SK-N-SH (cell line): ENCODE data around the gene UNCX. TPM values are rescaled to one million over a fixed set of nuclear protein-coding genes. Genes with fewer than 3 reads are reported as not detected.
A peak's percentile ranks its signal among the peaks of the same experiment; 100 is the strongest.

Experiments
- CTCF ChIA-PET: fragments of 300-600, 350-600 bp; formaldehyde crosslinking; extraction: SDS; loops from one replicate; lab custom pipeline; 2021; lab: Yijun Ruan, JAX
- POLR2A ChIA-PET: fragments of 350-600 bp; sonication (Branson Sonifier 250); formaldehyde crosslinking; extraction: SDS; loops from one replicate; lab custom pipeline; 2020; ENCODE audit warnings: antibody characterized with exemption, inconsistent platforms; lab: Yijun Ruan, JAX
- DNase-seq: peaks from one replicate; pipeline ENCODE4 v3.0.0; 2012
- H2AFZ ChIP-seq: fragments of 200-600 bp; sonication (generic); 2 replicates; pipeline ENCODE4 v1.8.1; 2016; ENCODE audit warnings: antibody characterized with exemption, mild to moderate bottlenecking, low read depth
- H3F3A ChIP-seq: fragments of 200-600 bp; sonication (generic); replicated peaks from 2 replicates; pipeline ENCODE3; 2016; ENCODE audit warnings: antibody characterized with exemption, mild to moderate bottlenecking; ENCODE audit not compliant: insufficient read depth
- H3K27ac ChIP-seq, 2 experiments: fragments of 200-500 bp in 1 of 2; fragments of 200-600 bp in 1 of 2; sonication (Bioruptor generic) in 1 of 2; sonication (generic), shearing (Covaris generic) in 1 of 2; 2 replicates each; pipeline versions ENCODE4 v1.5.1 to v1.6.1; 2014 to 2016; ENCODE audit warnings: low read depth in 2 of 2, inconsistent platforms in 1 of 2, low read length in 1 of 2, mild to moderate bottlenecking in 1 of 2, mixed read lengths in 1 of 2
- H3K27me3 ChIP-seq: fragments of 200-600 bp; sonication (generic), shearing (Covaris generic); 2 replicates; pipeline ENCODE4 v1.6.1; 2016; ENCODE audit warnings: mixed run types; ENCODE audit not compliant: insufficient read depth
- H3K36me3 ChIP-seq, 2 experiments: fragments of 200-500 bp in 1 of 2; fragments of 200-600 bp in 1 of 2; sonication (Bioruptor generic) in 1 of 2; sonication (generic) in 1 of 2; replicated peaks in 1 of 2; 2 replicates each; pipeline versions ENCODE3 to v1.5.1; 2014 to 2016; ENCODE audit warnings: low read length in 1 of 2, mild to moderate bottlenecking in 1 of 2; ENCODE audit not compliant: insufficient read depth in 2 of 2, control insufficient read depth in 1 of 2
- H3K4me1 ChIP-seq, 2 experiments: fragments of 200-500 bp in 1 of 2; fragments of 200-600 bp in 1 of 2; sonication (Bioruptor generic) in 1 of 2; sonication (generic), shearing (Covaris generic) in 1 of 2; 2 replicates each; pipeline versions ENCODE4 v1.5.1 to v1.6.1; 2014 to 2016; ENCODE audit warnings: low read depth in 1 of 2, low read length in 1 of 2, mixed run types in 1 of 2; ENCODE audit not compliant: insufficient read depth in 2 of 2, control insufficient read depth in 1 of 2
- H3K4me2 ChIP-seq: fragments of 200-600 bp; sonication (generic), shearing (Covaris generic); 2 replicates; pipeline ENCODE4 v1.6.1; 2017; ENCODE audit warnings: mixed run types
- H3K4me3 ChIP-seq, 2 experiments: fragments of 200-500 bp in 1 of 2; fragments of 200-600 bp in 1 of 2; sonication (Bioruptor generic) in 1 of 2; sonication (generic), shearing (Covaris generic) in 1 of 2; 2 replicates each; pipeline versions ENCODE4 v1.5.1 to v1.8.1; 2014 to 2016; ENCODE audit warnings: low read depth in 2 of 2, inconsistent platforms in 1 of 2, low read length in 1 of 2, mild to moderate bottlenecking in 1 of 2, mixed read lengths in 1 of 2, moderate library complexity in 1 of 2
- H3K79me2 ChIP-seq: fragments of 200-600 bp; sonication (generic); 2 replicates; pipeline ENCODE4 v1.8.1; 2017; ENCODE audit warnings: mild to moderate bottlenecking; ENCODE audit not compliant: insufficient read depth
- H3K9ac ChIP-seq: fragments of 200-600 bp; sonication (generic); 2 replicates; pipeline ENCODE4 v1.6.1; 2017; ENCODE audit warnings: mixed run types
- H3K9me2 ChIP-seq: fragments of 200-600 bp; sonication (generic); 2 replicates; pipeline ENCODE4 v1.6.1; 2017; ENCODE audit warnings: mixed run types
- H3K9me3 ChIP-seq: fragments of 200-600 bp; sonication (generic); 2 replicates; pipeline ENCODE4 v1.6.1; 2017; ENCODE audit warnings: mixed run types, mild to moderate bottlenecking, moderate library complexity
- H4K20me1 ChIP-seq: fragments of 200-600 bp; sonication (generic); 2 replicates; pipeline ENCODE4 v1.6.1; 2017; ENCODE audit warnings: mild to moderate bottlenecking, mixed run types; ENCODE audit not compliant: insufficient read depth
- ELF1 ChIP-seq: IDR thresholded peaks from 2 replicates; pipeline ENCODE4 v1.4.0; 2012
- EZH2phosphoT487 ChIP-seq: fragments of 200-600 bp; sonication (generic); IDR thresholded peaks from 2 replicates; pipeline ENCODE4 v1.6.1; 2017; ENCODE audit warnings: low read depth, mixed run types, mild to moderate bottlenecking, antibody characterized with exemption, moderate library complexity, borderline replicate concordance
- FOXM1 ChIP-seq: IDR thresholded peaks from 2 replicates; pipeline ENCODE4 v1.4.0; 2012; ENCODE audit warnings: low read depth, mild to moderate bottlenecking
- GABPA ChIP-seq: IDR thresholded peaks from 2 replicates; pipeline ENCODE4 v1.4.0; 2012; ENCODE audit warnings: low read depth, mild to moderate bottlenecking
- JUND ChIP-seq: IDR thresholded peaks from 2 replicates; pipeline ENCODE4 v1.4.0; 2012
- RCOR1 ChIP-seq: fragments of 150-350 bp; IDR thresholded peaks from 2 replicates; pipeline ENCODE4 v1.6.1; 2017; ENCODE audit warnings: antibody characterized with exemption, low read length
- RFX5 ChIP-seq: IDR thresholded peaks from 2 replicates; pipeline ENCODE4 v1.6.1; 2012; ENCODE audit warnings: mild to moderate bottlenecking, improper control_type of control experiment, low read length
- RXRA ChIP-seq: IDR thresholded peaks from 2 replicates; pipeline ENCODE4 v1.4.0; 2012; ENCODE audit warnings: low read depth, mild to moderate bottlenecking, borderline replicate concordance
- TCF12 ChIP-seq: IDR thresholded peaks from 2 replicates; pipeline ENCODE4 v1.4.0; 2012
- WGBS: methylation state at CpG from one replicate; pipeline ENCODE4 v1.1.6; 2017; ENCODE audit warnings: low lambda C conversion rate; 5-methylcytosine and 5-hydroxymethylcytosine counted together
- polyA plus RNA-seq, 3 experiments: library from polyadenylated mRNA; depleted of rRNA; stranded (reverse); fragments of >200 nt; gene quantifications; 2 replicates each; pipeline ENCODE4 v1.2.3, GENCODE V29; 2012
- TF ChIP-seq, protein P1 (sequence below): IDR thresholded peaks from 2 replicates; pipeline ENCODE4; 2012

Gene UNCX
- polyA plus RNA-seq, 1 of the 3 experiments (the other 2 are of a cell fraction): not detected

DNA sequence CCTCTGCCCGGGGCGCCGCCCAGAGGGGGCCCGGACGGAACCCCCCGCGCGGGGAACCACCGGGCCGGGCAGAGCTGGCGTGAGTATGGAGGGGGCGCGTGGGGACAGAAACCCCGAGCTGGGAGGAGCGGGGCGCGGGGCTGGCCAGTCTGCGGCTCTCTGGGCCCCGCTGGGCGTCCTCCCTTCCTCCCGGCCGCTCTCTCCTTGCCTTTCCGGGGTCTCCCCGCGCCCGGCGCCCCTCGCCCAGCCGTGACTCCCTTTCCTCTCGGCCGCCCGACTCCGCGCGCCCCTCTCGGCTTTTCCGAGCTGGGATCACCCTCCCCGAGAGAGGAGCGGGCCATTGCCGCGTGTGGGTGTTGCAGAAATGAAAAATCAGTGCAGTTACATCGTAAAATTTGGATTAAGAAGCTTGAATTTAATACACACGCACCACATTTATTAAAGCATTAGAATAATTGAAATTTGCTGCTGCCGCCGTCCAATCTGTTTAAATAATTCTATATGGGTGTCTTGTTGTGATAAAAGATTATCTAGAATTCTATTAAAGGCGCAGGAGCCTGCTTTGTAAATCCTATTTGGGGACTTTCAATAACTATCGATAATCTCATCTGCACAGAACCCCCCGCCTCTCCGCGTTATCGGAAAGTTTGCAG, 9.1 kb downstream of the UNCX start:
- Histone ChIP-seq H3K27me3 (peaks cover 100% of the 10 kb centered on the region), H3K9ac (no peak overlapping the region), H3F3A (peaks cover 11% of the 10 kb centered on the region), H2AFZ (no peak overlapping the region), H3K4me3 (no peak overlapping the region), H3K9me2 (no peaks in the 10 kb centered on the region), H3K4me2 (no peak overlapping the region), H3K4me1 (no peaks in the 10 kb centered on the region), H3K9me3 (no peaks in the 10 kb centered on the region), H3K27ac (no peak overlapping the region), H3K79me2 (no peaks in the 10 kb centered on the region), H4K20me1 (peaks cover 71% of the 10 kb centered on the region), H3K36me3 (no peaks in the 10 kb centered on the region)
- ChIA-PET CTCF (interaction anchor here (0.6 to 4.8 kb wide), 9 partner anchors 10 to 468 kb away, joined by 3 to 49 read pairs (median 4); no protein-coding TSS in a partner anchor), POLR2A (no interaction called here)
- no peak for DNase-seq
- TF ChIP-seq RCOR1 (no peak), EZH2phosphoT487 (peak; percentile 97), JUND (no peak)
- WGBS: 6% methylated on average over 46 of the region's 51 CpGs

DNA sequence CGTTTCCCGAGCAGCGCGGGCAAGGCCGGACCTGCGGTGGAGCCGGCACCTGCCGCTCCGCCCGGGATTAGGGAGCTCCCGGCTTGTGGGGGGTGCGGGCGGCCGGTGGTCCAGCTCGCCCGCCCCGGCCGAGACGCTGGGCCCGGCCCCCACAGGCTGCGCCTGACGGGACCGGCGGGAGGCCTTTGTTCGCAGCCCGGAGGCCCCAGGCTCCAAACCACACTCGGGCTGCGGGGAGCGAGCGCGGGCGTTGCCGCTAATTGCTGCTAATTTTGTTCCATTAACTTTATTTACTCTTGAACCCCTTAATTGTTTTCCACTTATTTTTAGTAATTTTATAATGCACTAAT, 9.6 kb downstream of the UNCX start:
- TF ChIP-seq RFX5: no peak
- TF ChIP-seq, protein P1, sequence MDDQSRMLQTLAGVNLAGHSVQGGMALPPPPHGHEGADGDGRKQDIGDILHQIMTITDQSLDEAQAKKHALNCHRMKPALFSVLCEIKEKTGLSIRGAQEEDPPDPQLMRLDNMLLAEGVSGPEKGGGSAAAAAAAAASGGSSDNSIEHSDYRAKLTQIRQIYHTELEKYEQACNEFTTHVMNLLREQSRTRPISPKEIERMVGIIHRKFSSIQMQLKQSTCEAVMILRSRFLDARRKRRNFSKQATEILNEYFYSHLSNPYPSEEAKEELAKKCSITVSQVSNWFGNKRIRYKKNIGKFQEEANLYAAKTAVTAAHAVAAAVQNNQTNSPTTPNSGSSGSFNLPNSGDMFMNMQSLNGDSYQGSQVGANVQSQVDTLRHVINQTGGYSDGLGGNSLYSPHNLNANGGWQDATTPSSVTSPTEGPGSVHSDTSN: no peak
- peak; percentile 14; the same call in 1 of the 2 replicates for TF ChIP-seq EZH2phosphoT487
- no peak for TF ChIP-seq ELF1
- Histone ChIP-seq H3F3A (peaks cover 11% of the 10 kb centered on the region), H3K27ac (no peak overlapping the region), H3K4me3 (no peak overlapping the region), H3K4me1 (no peaks in the 10 kb centered on the region), H3K9me3 (no peaks in the 10 kb centered on the region), H4K20me1 (peaks cover 71% of the 10 kb centered on the region), H3K27me3 (peaks cover 100% of the 10 kb centered on the region), H2AFZ (no peak overlapping the region), H3K36me3 (no peaks in the 10 kb centered on the region), H3K4me2 (no peak overlapping the region), H3K9me2 (no peaks in the 10 kb centered on the region), H3K9ac (no peak overlapping the region), H3K79me2 (no peaks in the 10 kb centered on the region)
- no peak for DNase-seq
- 12% methylated on average over 32 of the region's 33 CpGs for WGBS
- CTCF ChIA-PET: interaction anchor here (0.6 to 2.7 kb wide), 6 partner anchors 10 to 468 kb away, joined by 3 to 11 read pairs (median 6); no protein-coding TSS in a partner anchor
- POLR2A ChIA-PET: no interaction called here

DNA sequence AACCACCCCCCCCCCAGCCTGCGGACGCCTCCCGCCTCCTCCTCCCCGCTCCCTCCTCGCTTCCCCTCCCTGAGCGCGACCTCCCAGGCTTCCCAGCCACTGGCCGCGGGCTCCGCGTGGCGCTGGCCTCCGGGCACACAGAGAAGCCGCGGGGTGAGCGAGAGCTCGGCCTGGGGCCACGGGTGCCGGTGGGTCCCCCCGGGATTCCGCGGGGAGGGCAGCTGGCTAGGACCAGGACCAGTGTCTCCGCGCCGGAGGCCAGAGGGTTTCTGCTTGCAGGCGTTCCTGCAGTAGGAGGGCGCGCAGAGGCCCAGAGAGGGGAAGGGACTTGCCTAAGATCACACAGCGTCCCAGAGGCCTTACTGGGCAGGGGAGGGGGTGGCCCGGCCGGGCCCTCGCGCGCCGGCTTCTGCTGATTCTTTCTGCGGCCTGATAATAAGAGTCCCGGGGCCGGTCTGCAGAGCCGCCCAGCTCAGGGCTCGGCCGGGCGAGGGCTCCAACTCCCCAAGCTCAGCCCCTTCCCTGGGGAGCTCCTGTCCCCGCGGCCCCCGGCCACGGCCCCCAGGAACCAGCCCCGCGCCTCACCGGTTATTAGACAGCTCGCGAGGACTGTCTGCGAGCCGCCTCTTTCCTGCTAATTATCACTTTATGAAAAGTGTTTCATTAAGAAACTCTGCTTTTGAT, 10.1 kb downstream of the UNCX start:
- Histone ChIP-seq H3K27me3 (peaks cover 100% of the 10 kb centered on the region), H3K79me2 (no peaks in the 10 kb centered on the region), H3K27ac (no peak overlapping the region), H3K9me3 (no peaks in the 10 kb centered on the region), H3K36me3 (no peaks in the 10 kb centered on the region), H3K9ac (no peak overlapping the region), H3F3A (peaks cover 11% of the 10 kb centered on the region), H3K4me1 (no peaks in the 10 kb centered on the region), H3K9me2 (no peaks in the 10 kb centered on the region), H3K4me2 (no peak overlapping the region), H4K20me1 (peaks cover 71% of the 10 kb centered on the region), H2AFZ (no peak overlapping the region), H3K4me3 (no peak overlapping the region)
- no peak for DNase-seq
- 11% methylated on average over 38 of the region's 53 CpGs for WGBS
- CTCF ChIA-PET: interaction anchor here (1.0 to 2.7 kb wide), 7 partner anchors 9 to 231 kb away, joined by 3 to 11 read pairs (median 7); no protein-coding TSS in a partner anchor
- POLR2A ChIA-PET: no interaction called here
- TF ChIP-seq GABPA (no peak), FOXM1 (no peak), EZH2phosphoT487 (peak; percentile 90), RXRA (no peak), TCF12 (no peak)
